SK-N-MC (cell line): Measurements from ENCODE around the gene GALNTL6.

Source experiments
- EZH2 ChIP-seq: fragments of 200-600 bp; sonication (generic); IDR thresholded peaks from one replicate; pipeline ENCODE4 v1.6.1; 2017; ENCODE audit warnings: antibody characterized with exemption
- FOXP2 ChIP-seq: optimal IDR thresholded peaks from 2 replicates; pipeline ENCODE3; 2011; ENCODE audit warnings: mild to moderate bottlenecking, moderate library complexity; ENCODE audit not compliant: insufficient read depth; ENCODE audit errors: extremely low read length, control extremely low read depth

GRCh38 chr4:172553216-172553615 lies 740.0 kb downstream of the GALNTL6 start:
- no peak for TF ChIP-seq EZH2
- TF ChIP-seq FOXP2, result no peak
